ENCODE measurements around the gene TBL1XR1.
A peak's percentile ranks its signal among the peaks of the same experiment; 100 is the strongest.

The TBL1XR1 gene

DNA sequence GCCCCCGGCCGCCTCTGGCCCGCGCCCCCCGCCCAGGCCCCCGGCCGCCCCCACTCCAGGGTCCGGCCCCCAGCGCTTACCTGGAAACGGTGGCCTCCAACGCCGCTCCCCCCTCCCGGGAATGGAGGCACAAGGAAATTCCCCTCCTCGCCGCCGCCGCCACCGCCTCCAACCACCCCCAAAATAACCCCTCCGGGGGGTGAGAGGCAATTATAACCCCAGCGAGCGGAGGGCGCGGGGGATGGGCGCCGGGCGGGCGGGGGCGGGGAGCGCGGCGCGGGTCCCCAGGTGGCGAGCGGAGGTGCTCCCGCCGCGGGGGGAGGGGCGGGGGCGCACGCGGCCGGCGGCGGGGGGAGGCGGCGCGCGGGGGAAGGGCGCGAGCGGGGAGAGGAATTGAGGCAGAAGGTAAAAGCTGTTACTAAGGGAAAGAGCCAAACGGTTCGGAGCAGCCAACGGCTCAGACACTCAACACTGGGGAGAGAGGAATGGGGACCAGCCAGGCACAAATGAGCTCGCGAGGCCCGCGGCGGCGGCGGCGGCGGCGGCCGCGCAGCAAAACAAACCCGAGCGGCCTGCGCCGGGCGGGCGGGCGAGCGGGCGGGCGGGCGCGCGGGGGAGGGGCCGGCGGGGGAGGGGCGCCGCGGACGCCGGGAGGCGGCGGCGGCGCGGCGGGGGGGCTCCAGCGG, at the start of gene TBL1XR1:
TSS of gene TBL1XR1 (minus strand) at position 442 of the 686 bp plus-strand sequence. CDS start 132,505 bp downstream, outside the sequence.
- DNase-seq: peak; percentile 97

DNA sequence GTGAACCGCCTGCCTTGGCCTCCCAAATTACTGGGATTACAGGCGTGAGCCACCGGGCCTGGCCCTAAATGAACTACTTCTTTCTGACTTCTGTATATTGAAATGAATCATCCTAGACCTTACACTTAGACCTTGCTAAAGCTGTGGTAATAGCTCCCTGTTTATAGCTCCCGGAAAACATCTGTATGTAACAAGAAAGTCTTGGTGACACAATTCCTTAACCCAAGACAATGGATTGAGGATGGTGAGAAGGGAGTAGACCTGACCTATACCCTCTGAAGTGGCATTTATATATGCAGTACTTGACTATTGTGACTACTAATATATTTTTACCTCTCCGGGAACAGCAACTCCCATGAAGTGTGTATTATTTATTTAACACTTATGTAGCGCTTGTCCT, 48.0 kb upstream of the TBL1XR1 start:
- DNase-seq: no peak

DNA sequence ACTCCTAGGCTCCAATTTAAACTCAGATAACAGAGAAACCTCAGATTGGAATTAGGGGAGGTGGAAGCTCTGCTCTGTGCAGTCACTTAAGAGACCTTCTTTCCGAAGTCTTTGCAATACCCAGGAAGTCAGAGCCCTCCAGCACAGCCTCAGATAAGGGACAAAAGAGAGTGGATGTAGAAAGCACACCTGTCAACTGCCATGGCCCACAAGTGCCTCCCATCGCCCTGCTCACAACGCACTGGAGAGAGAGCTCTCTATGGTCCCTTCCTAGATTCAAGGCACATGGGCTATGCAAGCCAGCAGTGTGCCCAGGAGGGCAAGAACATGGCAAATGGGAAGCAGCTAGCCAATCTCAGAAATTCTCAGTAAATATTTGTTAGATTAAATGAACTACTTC, 47.3 kb upstream of the TBL1XR1 start:
- DNase-seq: no peak

DNA sequence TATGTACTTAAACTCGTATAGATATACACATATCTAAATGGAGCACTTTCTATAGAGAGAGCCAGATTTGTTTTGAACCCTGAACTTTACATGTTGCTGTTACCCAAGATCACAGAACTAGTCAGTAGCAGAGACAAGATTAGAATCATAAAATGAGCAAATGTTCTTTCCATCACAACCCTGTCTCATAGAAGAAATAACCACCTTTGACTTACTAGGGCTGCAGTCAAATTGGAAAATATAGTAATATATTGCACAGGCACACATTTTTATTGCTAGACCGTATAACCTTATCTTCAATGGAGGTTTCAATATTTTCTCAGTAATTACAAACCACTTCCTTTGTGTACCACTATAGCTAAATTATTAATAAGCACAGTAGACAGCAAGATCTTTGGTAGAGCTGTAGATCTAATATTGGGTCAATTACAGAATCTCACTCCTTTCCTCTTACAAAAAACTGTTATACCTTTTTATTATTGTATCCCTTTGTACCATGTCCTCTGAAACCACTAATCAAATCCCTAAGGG, 41.5 kb upstream of the TBL1XR1 start:
- no peak for DNase-seq

DNA sequence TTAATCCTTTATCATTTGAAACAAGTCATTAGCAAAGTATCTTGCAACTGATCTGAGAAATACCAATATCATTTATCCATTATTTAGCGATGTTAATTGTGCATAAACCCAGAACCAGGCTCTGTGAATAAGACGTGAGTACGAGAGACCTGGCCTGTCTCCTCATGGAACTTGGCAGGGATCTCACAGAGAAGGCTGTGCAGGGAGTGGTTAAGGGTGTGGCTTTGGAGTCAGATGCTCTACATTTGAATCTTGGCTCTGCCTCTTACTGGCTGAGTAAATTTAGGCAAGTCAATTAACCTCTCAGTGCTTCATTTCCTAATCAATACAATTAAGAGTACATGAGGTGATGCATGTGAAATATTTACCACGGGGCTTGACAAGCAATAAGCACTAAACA, 39.9 kb upstream of the TBL1XR1 start:
- DNase-seq: no peak

DNA sequence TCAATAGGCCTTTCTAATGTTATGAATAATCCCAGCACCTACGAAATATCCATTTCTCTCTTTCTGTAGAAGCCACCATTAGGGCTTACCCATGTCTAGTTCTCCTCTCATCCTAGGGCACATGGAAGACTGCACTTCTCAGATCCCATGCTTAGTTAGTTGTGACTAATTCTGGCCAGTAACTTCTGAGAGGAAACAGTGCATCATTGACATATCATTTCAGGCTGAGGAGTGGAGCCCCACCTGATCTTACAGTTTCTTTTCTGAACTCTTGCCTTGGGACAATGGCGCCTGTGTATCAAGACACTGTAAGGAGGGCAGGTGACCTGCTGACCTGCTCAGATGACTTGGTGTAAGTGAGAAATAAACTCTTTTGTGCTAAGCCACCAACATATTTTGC, 39.4 kb upstream of the TBL1XR1 start:
- DNase-seq: no peak

DNA sequence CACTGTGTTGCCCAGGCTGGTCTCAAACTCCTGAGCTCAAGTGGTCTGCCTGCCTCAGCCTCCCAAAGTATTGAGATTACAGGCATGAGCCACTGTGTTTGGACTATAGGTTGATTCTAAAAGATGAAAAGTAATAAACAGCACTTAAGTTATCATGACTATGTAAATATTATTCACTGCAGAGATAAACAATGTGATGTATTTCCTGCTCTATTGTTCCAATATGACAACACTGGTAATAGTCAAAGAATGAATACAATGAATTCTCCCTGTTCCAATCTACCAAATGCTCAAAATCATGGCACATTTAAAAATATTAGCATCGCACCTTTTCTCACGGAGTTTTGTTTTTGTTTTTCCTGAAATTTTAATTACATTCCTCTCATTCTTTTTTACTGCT, 36.8 kb upstream of the TBL1XR1 start:
- DNase-seq: no peak

DNA sequence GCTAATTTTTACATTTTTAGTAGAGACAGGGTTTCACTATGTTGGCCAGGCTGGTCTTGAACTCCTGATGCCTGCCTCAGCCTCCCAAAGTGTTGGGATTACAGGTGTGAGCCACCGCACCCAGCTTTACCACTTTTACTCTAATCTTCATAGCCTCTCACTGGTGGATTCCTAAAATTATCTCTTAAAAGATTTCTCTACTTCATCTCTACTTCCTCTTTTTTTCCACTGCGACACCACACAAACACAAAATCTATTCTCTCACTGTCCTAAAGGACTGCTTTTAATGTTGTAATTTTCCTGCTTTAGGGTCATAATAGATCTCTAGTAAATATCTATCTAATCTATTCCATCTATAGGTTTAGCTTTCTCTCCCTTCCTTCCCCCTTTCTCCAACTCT, 34.0 kb upstream of the TBL1XR1 start:
- DNase-seq: no peak

DNA sequence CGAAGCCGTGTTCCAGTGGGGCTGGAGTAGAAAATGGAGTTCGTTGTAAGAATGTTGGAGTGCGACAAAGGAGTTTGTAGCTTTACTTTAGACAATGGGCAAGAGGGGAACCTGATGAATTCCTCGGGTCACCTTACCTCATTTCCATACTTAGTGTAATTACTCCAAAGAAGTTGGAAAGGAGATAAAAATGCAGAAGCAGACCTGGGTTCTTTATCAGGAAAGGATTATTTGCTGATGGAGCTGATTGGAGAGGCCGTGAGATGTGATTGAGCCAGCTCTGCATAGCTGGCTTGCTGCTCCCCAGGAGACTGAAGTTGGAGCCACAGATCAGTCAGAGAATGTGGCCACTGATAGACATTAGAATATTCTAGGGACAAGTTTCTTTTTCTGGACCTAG, 33.4 kb upstream of the TBL1XR1 start:
- DNase-seq: no peak

DNA sequence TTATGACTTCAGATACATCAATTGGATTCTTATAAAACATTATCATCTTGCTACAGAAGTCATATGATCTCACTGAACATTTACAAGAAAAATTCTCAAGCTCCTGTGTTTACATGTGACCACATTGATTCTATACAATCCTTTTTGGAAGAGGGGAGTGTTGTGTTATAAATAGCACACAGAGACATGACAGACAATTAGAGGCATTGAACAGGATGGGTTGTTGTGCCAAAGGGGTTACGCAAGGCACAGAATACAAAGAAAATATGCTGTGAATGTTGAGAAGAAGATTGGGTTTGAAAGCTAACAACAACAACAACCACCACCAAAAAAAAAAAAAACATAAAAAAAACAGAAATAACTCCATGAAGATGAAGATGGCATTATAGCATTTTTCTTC, 32.5 kb upstream of the TBL1XR1 start:
- no peak for DNase-seq

DNA sequence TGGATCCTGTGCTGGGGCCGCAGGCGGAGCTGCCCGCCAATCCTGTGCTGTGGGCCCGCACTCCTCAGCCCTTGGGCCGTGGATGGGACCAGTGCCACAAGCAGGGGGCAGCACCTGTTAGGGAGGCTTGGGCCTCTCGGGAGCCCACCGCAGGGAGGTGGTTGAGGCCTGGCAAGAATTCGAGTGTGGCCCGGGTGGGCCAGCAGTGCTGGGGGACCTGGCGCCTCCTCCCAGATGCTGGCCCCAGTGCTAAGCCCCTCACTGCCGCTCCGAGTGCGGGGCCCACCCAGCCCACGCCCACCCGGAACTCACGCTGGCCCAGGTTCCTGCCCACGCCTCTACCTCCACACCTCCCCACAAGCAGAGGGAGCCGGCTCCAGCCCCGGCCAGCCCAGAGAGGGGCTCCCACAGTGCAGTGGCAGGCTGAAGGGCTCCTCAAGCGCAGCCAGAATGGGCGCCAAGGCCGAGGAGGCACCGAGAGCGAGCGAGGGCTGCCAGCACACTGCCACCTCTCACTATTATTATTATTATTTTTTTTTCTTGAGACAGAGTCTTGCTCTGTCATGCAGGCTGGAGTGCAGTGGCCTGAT, 31.4 kb upstream of the TBL1XR1 start:
- DNase-seq: no peak

DNA sequence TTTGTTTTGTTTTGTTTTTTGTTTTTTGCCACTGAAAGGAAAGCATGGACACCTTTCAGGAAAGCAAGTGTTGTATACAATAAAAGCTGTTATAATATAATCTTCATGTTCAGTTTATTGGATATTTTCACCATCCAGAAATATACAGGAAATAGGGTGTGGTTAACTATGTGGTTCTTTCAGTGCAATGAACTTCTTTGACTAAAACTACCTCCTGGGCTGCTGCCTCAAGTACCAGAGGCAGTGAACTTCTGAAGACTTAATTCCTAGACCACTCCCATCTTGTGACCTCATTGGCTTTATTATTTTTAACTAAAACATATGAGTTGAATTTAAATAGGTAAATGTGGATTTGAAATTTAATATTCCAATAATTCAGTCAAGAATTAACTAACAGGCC, 27.1 kb upstream of the TBL1XR1 start:
- DNase-seq: no peak

DNA sequence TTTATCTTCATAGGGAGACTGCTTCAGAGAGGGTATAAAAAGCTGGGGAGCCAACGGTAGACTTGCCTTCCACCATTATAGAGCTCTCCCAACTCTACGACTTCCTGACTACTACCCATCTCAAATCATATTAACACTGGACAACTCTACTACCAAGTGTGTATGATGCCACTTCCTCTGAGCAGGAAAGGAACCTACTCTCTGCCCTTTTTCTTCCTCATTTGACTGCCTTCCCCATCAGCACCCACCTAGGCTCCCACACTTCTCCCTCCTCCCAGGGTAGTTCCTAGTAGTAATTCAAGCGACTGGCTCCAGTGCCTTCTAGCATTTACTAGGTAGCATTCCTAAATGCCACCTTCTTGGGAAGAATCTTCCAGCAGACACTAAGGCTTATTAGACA, 24.5 kb upstream of the TBL1XR1 start:
- no peak for DNase-seq

DNA sequence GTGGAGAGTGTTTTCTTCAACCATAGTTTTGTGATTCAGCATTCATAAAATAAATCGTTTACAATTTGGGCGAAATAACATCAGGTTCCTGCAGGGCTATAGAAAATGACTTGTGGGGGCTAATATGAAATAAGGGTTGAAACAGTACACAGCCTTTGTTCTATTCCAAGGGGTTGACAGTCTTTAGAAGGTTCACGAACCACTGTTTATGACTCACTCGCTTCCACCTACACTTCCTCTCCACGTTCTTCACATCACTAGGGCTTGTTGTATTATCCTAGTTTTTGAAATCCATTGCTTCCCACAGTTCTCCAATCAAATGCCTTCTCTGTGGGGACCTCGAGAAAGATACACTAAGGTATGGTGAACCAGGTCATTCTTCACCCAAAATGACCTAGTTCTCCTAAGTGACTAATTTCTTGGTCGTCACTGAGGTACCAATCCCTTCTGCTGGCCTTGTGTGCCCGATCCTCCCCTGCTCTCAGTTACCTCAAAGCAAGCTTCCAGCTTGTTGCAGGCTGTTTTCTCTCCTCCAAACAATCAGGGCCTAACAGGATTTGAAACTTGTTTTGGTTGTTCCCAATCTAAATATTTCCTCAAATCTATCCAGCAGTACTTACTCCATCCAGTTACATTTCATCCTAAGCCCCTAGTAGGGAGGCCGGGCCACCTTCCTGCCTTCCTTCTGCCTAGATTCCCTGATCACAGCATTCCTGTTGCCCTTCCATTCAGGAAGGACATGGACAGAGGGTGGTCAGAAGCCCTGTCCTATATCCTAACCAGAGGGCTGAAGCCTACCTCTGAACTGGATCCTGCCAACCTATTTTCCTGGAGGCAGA, 23.1 kb upstream of the TBL1XR1 start:
- DNase-seq: no peak

DNA sequence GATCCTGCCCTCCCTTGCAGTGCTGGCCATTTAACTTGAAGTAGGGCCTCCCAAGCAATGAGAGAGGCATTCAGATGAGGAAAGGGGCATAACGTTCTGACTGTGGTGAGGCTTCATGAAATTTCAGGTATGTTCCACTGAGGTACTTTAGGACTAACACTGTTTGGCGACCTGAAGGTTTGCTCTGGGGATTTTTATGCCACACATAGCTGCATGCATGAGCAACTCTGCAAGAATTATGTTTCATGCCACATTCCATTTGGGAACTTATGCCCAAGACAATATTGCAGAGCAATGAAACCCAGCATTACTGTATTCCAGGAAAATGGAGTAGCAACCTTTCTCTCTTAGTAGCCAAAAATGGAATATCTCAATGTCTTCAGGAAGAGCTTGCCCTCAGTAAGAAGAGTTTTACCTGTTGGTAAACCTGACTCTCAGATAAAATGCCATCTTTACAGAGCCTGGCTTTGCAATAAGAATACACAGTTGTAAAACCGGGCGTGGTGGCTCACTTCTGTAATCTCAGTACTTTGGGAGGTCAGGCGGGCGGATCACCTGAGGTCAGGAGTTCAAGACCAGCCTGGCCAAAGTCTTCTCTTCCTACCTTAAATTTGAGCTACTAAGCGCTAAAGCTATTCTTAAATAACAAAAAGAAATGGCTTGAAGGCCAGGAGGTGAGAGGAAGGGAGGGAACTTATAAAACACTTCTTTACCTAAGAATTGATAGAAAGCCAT, 16.7 kb upstream of the TBL1XR1 start:
- DNase-seq: no peak

DNA sequence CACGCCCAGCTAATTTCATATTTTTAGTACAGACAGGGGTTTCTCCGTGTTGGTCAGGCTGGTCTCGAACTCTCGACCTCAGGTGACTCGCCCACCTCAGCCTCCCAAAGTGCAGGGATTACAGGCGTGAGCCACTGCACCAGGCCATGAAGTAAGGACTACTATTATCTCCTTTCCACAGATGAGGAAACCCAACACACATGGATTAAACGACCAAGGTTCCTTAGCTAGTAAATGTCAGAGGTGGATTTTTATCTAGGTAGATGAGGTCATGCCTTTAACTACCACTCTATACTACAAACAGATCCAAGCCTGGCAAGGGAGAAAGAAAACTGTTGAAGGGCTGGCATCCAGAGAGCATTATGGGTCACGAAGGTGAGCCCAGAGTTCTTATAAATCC, 15.5 kb upstream of the TBL1XR1 start:
- DNase-seq: no peak

DNA sequence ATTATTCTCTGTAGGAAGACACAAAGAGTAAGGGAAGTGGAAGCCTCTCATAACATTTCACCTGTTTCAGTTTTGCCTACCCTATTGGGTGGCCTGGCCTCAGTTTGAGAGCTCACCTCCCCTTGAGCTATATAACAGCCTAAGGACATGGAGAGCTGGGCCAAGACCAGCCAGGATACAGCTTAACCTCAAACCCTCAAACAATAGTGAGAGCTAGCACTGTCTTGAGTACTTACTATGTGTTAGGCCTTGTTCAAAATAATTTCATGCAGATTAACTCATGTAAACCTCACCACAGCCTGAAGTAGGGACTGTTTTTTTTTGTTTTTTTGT, 15.0 kb upstream of the TBL1XR1 start:
- no peak for DNase-seq

DNA sequence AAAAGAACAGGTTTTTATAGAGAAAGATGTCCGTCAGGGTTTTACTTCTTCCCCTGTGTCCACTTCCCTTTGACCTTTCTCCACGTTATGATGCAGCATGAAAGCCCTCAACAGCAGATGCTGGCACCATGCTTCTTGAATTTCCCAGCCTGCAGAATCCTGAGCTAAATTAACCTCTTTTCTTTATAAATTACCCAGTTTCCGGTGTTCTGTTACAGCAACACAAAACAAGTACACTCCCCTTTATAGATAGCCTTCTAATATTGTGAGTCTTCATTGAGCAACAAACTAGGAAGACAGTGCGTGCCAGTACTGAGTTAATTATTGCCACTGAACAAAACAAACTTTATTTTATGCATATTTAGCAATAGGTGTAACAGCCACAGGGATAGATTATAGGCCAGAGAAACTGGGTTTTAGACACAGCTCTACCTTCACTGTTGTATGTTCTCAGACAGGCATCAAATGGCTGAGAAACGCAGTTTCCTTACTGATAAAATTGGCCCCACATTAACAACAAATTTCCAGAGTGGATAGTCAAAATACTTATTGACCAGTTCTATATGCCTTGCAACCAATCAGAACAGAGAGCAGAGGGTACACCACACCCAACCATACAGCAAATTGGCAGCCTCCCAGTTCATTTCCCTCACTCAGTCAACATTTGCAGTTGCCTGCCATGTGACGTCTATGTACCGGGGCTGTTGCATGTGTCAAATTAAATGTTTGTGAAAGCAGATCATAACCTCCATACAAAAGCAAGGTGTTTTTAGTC, 14.4 kb upstream of the TBL1XR1 start:
- no peak for DNase-seq

DNA sequence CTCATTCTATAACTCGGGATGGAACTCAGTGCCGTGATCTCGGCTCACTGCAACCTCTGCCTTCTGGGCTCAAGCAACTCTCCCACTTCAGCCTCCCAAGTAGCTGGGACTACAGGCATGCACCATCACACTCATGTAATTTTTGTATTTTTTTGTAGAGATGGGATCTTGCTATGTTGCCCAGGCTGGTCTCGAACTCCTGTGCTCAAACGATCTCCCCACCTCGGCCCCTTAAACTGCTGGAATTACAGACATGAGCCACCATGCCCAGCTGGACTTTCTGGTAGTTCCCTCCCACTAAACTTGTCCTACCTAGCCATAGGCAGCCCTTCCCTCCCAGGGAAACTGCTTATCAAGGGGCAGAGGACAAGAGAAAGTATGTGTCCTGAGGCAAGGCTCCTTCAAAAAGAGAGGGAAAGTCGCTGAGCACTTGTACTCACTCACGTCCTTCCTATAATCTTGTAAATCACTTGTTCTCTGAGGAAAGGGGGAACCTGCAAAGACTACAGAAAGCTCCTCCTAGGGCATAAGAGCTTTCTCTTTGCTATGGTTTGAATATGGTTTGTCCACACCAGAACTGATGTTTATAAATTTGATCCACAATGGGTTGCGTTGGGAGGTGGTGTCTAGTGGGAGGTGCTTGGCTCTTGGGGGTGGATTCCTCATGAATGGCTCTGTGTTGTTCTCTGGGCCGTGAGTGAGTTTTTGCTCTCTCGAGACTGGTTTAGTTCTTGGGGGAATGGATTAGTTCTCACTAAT, 13.6 kb upstream of the TBL1XR1 start:
- DNase-seq: no peak

DNA sequence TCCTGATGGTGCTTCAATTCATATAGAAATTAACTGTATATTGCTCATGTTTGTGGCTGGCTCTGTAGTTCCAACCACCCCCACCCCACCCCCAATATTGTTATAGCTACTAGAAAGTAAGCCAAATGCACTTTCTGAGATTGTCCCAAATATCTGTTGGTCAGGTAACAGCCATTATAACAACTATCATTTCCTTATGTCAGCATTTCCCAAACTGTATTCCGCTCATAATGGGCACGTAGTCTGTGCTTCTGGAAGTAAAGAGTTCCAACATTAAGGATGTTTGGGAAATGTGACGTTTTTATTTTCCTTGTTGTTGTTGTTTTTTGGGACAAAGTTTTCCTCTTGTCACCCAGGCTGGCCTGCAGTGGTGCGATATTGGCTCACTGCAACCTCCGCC, 12.2 kb upstream of the TBL1XR1 start:
- DNase-seq: no peak

DNA sequence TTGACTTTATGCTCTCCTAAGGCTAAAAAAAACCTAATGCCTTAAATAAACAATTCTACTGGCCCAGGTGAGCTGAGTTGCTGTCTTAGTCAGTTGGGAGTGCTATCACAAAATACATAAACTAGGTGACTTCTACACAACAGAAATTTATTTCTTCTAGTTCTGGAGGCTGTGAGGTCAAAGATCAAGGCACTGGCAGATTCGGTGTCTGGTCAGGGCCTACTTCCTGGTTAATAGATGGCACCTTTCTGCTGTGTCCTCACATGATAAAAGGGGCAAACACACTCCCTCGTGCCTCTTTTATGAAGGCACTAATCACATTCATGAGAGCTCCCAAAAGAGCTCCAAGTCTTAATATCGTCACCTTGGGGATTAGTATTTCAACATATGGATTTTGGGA, 11.5 kb upstream of the TBL1XR1 start:
- DNase-seq: no peak

DNA sequence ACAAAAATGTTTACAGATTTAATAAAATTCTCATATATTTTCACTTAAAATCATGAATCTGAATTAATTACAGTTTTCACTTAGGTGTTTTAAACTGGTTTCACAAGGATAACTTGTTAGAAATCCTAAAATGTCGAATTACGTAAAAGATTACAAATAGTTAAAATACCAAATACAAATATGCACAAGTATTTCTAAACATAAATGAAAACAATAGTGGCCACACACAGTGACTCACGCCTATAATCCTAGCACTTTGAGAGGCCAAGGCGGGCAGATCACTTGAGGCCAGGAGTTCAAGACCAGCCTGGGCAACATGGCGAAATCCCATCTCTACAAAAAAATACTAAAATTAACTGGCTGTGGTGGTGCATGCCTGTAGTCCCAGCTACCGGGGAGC, 10.9 kb upstream of the TBL1XR1 start:
- no peak for DNase-seq

Measured in NCI-H446 treated with DMSO at 0.1 percent for 48 hours (cell line).